HL-60 (cell line): ENCODE measurements around the gene TENM4.
"Not testable (repeated sequence)": the region's sequence is repeated elsewhere in the genome, so short reads cannot be mapped to it uniquely, and the experiment has no call there.

Source experiments
- DNase-seq, 2 experiments: peaks; one replicate each; pipeline ENCODE4 v3.0.0-alpha.2; 2010 to 2020; ENCODE audit warnings: low read depth in 1 of 2, low spot score in 1 of 2
- H3K27ac ChIP-seq: fragments of 250-450 bp; sonication (Bioruptor Pico); replicated peaks from 2 replicates; pipeline ENCODE4 v1.5.1; 2020; ENCODE audit warnings: mild to moderate bottlenecking, moderate library complexity
- H3K27me3 ChIP-seq: fragments of 250-450 bp; sonication (Bioruptor Pico); 2 replicates; pipeline ENCODE4 v1.5.1; 2021; ENCODE audit warnings: mild to moderate bottlenecking, moderate library complexity; ENCODE audit not compliant: insufficient read depth, poor library complexity, severe bottlenecking
- H3K4me3 ChIP-seq: replicated peaks from 2 replicates; pipeline ENCODE4 v1.5.1; 2011; ENCODE audit warnings: mild to moderate bottlenecking, control low read depth, low read length; ENCODE audit not compliant: insufficient read depth
- GABPA ChIP-seq: IDR thresholded peaks from 2 replicates; pipeline ENCODE4 v1.6.1; 2012; ENCODE audit warnings: low read depth
- POLR2AphosphoS5 ChIP-seq: IDR thresholded peaks from 2 replicates; pipeline ENCODE4 v1.6.1; 2012; ENCODE audit warnings: low read depth
- SPI1 ChIP-seq: IDR thresholded peaks from 2 replicates; pipeline ENCODE4 v1.6.1; 2012; ENCODE audit warnings: low read depth, mild to moderate bottlenecking, borderline replicate concordance
- TF ChIP-seq, protein P1 (sequence below): IDR thresholded peaks from one replicate; pipeline ENCODE4 v1.5.1; 2011; ENCODE audit warnings: low read length, control low read depth, inconsistent platforms; ENCODE audit not compliant: insufficient read depth
- TF ChIP-seq, protein P2 (sequence below): IDR thresholded peaks from 2 replicates; pipeline ENCODE4 v1.6.1; 2012; ENCODE audit warnings: low read depth; ENCODE audit not compliant: insufficient replicate concordance

The TENM4 gene

GRCh38 chr11:78638704-78639380, 802.0 kb downstream of the TENM4 start:
- no peak for DNase-seq
- Histone ChIP-seq H3K4me3 (no peak overlapping the region), H3K27ac (no peak overlapping the region), H3K27me3 (peaks cover 6% of the 10 kb centered on the region)
- TF ChIP-seq SPI1 (no peak), GABPA (no peak), POLR2AphosphoS5 (no peak)
- TF ChIP-seq, protein P1, sequence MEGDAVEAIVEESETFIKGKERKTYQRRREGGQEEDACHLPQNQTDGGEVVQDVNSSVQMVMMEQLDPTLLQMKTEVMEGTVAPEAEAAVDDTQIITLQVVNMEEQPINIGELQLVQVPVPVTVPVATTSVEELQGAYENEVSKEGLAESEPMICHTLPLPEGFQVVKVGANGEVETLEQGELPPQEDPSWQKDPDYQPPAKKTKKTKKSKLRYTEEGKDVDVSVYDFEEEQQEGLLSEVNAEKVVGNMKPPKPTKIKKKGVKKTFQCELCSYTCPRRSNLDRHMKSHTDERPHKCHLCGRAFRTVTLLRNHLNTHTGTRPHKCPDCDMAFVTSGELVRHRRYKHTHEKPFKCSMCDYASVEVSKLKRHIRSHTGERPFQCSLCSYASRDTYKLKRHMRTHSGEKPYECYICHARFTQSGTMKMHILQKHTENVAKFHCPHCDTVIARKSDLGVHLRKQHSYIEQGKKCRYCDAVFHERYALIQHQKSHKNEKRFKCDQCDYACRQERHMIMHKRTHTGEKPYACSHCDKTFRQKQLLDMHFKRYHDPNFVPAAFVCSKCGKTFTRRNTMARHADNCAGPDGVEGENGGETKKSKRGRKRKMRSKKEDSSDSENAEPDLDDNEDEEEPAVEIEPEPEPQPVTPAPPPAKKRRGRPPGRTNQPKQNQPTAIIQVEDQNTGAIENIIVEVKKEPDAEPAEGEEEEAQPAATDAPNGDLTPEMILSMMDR = no peak
- TF ChIP-seq, protein P2, sequence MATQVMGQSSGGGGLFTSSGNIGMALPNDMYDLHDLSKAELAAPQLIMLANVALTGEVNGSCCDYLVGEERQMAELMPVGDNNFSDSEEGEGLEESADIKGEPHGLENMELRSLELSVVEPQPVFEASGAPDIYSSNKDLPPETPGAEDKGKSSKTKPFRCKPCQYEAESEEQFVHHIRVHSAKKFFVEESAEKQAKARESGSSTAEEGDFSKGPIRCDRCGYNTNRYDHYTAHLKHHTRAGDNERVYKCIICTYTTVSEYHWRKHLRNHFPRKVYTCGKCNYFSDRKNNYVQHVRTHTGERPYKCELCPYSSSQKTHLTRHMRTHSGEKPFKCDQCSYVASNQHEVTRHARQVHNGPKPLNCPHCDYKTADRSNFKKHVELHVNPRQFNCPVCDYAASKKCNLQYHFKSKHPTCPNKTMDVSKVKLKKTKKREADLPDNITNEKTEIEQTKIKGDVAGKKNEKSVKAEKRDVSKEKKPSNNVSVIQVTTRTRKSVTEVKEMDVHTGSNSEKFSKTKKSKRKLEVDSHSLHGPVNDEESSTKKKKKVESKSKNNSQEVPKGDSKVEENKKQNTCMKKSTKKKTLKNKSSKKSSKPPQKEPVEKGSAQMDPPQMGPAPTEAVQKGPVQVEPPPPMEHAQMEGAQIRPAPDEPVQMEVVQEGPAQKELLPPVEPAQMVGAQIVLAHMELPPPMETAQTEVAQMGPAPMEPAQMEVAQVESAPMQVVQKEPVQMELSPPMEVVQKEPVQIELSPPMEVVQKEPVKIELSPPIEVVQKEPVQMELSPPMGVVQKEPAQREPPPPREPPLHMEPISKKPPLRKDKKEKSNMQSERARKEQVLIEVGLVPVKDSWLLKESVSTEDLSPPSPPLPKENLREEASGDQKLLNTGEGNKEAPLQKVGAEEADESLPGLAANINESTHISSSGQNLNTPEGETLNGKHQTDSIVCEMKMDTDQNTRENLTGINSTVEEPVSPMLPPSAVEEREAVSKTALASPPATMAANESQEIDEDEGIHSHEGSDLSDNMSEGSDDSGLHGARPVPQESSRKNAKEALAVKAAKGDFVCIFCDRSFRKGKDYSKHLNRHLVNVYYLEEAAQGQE = no peak

DNA sequence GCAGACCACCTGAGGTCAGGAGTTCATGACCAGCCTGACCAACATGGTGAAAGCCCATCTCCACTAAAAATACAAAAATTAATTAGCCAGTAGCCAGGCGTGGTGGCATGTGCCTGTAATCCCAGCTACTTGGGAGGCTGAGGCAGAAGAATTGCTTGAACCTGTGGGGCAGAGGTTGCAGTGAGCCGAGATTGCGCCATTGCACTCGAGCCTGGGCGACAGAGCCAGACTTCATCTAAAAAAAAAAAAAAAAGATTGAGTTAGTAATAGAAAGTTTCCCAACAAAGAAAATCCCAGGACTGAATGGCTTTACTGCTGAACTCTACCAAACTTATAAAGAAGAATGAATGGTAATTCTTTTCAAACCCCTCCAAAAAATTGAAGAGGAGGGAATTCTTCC, 803.3 kb downstream of the TENM4 start:
- H3K4me3 ChIP-seq, H3K27ac ChIP-seq, H3K27me3 ChIP-seq, DNase-seq: not testable (repeated sequence)

GRCh38 chr11:78635814-78636506, 804.9 kb downstream of the TENM4 start:
- no peak for TF ChIP-seq POLR2AphosphoS5
- TF ChIP-seq SPI1 = no peak
- TF ChIP-seq, protein P2 = no peak
- Histone ChIP-seq H3K27ac (no peak overlapping the region), H3K4me3 (no peak overlapping the region), H3K27me3 (no peaks in the 10 kb centered on the region)
- DNase-seq = no peak

- no peak for DNase-seq
- TF ChIP-seq POLR2AphosphoS5 (no peak), GABPA (no peak), SPI1 (no peak)
- TF ChIP-seq, protein P2 = no peak
- TF ChIP-seq, protein P1 = no peak
- no peak overlapping the region for H3K27ac ChIP-seq
- no peaks in the 10 kb centered on the region for H3K27me3 ChIP-seq
- H3K4me3 ChIP-seq = no peak overlapping the region
Observed at GRCh38 chr11:78633516-78634310, 807.1 kb downstream of the TENM4 start.
